H1 (cell line): ENCODE measurements around the gene LAMA3.

ENCODE experiments used
- CTCF ChIP-seq, 3 experiments: IDR thresholded peaks; 1 replicate in 2 of 3; 2 replicates in 1 of 3; pipeline versions ENCODE4 v1.5.1 to v1.6.1; 2011; ENCODE audit warnings: low read length in 3 of 3, mild to moderate bottlenecking in 3 of 3, inconsistent platforms in 2 of 3, low read depth in 1 of 3, moderate library complexity in 1 of 3; ENCODE audit not compliant: insufficient read depth in 1 of 3; ENCODE audit errors: control extremely low read depth in 1 of 3
- KDM1A ChIP-seq: fragments of 200-600, 300-600 bp; sonication (generic); IDR thresholded peaks from 2 replicates; pipeline ENCODE4 v1.7.1; 2016; ENCODE audit warnings: mild to moderate bottlenecking, low read length, borderline replicate concordance
- POLR2A ChIP-seq, 2 experiments: IDR thresholded peaks; 1 replicate in 1 of 2; 2 replicates in 1 of 2; pipeline ENCODE4 v1.6.1; 2011; ENCODE audit warnings: low read depth in 2 of 2, low read length in 2 of 2, mild to moderate bottlenecking in 2 of 2; ENCODE audit errors: control extremely low read depth in 1 of 2

DNA sequence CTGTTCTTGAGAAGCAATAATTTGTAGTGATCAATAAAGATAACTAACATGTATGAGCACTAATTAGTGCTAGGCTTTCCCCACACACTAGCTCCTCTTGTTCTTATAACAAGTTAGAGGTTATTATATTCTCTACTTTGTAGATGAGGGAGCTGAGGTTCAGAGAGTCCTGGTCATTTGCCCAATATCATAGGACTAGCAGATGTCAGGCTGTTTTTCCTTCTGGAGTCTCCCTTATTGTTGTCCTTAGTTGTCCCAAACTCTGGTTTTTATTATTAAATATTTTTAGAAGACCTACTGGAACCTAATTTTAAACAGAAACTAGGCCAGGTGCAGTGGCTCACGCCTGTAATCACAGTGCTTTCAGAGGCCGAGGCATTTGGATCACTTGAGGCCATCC, 308.8 kb downstream of the LAMA3 start:
- TF ChIP-seq CTCF (IDR thresholded peaks at IDR 0.05; ENCODE audit: control extremely low read depth in 1 of 3, insufficient read depth in 1 of 3, low read depth in 1 of 3, low read length in 3 of 3) = no peak
- no peak for TF ChIP-seq POLR2A (IDR thresholded peaks at IDR 0.05; ENCODE audit: control extremely low read depth in 1 of 2, low read depth in 2 of 2, low read length in 2 of 2)
- TF ChIP-seq KDM1A = no peak
